Epithelial cell of esophagus (primary cell): ENCODE measurements around the gene PDLIM4.

Source experiments
- DNase-seq: peaks from one replicate; pipeline ENCODE4 v3.0.0; 2010; ENCODE audit warnings: low read depth
- H3K4me3 ChIP-seq: 2 replicates; pipeline ENCODE4 v1.5.1; 2011; ENCODE audit warnings: mild to moderate bottlenecking, low read length, control low read depth
- TF ChIP-seq, protein P1 (sequence below): IDR thresholded peaks from 2 replicates; pipeline ENCODE4 v1.5.1; 2011; ENCODE audit warnings: low read depth, mild to moderate bottlenecking, low read length, control low read depth, inconsistent platforms; ENCODE audit not compliant: insufficient read depth; ENCODE audit errors: missing control alignments

PDLIM4 gene

DNA sequence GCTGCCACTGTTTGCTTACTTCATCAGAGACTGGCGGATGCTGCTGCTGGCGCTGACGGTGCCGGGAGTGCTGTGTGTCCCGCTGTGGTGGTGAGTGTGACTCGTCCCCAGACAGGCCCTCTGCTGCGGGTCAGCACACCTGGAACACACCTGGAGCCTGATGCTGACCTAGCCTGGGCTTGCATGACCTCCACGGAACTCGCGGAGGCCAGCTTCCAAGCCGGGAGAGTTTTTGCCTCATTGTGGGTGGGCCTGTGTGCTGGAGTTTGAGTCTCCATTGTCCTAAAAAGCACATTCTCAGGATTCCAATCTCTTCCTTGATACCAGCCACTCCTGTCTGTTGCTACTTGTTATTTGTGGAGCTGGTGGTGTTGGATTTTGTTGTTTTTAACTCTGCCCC, 64.8 kb downstream of the PDLIM4 start:
- DNase-seq: no peak
- H3K4me3 ChIP-seq: no peak overlapping the region
- TF ChIP-seq, protein P1, sequence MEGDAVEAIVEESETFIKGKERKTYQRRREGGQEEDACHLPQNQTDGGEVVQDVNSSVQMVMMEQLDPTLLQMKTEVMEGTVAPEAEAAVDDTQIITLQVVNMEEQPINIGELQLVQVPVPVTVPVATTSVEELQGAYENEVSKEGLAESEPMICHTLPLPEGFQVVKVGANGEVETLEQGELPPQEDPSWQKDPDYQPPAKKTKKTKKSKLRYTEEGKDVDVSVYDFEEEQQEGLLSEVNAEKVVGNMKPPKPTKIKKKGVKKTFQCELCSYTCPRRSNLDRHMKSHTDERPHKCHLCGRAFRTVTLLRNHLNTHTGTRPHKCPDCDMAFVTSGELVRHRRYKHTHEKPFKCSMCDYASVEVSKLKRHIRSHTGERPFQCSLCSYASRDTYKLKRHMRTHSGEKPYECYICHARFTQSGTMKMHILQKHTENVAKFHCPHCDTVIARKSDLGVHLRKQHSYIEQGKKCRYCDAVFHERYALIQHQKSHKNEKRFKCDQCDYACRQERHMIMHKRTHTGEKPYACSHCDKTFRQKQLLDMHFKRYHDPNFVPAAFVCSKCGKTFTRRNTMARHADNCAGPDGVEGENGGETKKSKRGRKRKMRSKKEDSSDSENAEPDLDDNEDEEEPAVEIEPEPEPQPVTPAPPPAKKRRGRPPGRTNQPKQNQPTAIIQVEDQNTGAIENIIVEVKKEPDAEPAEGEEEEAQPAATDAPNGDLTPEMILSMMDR: no peak
